Lung (tissue), 12 donors: Measurements from ENCODE around the gene CHRNG. TPM values are rescaled to one million over a fixed set of nuclear protein-coding genes. Genes with fewer than 3 reads are reported as not detected.

Experiments used
- ATAC-seq: fragments of 200-7000 bp; cut with Tn5 transposase; one replicate; pipeline ENCODE4 v1.9.1; 2020; ENCODE audit warnings: moderate number of reproducible peaks; ENCODE audit not compliant: insufficient read depth, low FRiP score
- DNase-seq, 3 donors: peaks; one replicate each; pipeline ENCODE4 v3.0.0-alpha.2; 2013 to 2017
- H3K27ac ChIP-seq, 2 donors: one replicate each; pipeline ENCODE4 v1.5.1; 2013; ENCODE audit warnings: mild to moderate bottlenecking in 2 of 2, moderate library complexity in 2 of 2, control low read depth in 1 of 2, inconsistent platforms in 1 of 2, low read depth in 1 of 2, low read length in 1 of 2
- H3K27me3 ChIP-seq, 3 donors: one replicate each; pipeline ENCODE4 v1.5.1; 2013; ENCODE audit warnings: low read length in 2 of 3; ENCODE audit not compliant: control insufficient read depth in 3 of 3, insufficient read depth in 3 of 3
- H3K36me3 ChIP-seq, 4 donors: one replicate each; pipeline ENCODE4 v1.5.1; 2013; ENCODE audit warnings: low read length in 4 of 4, mild to moderate bottlenecking in 1 of 4, moderate library complexity in 1 of 4; ENCODE audit not compliant: control insufficient read depth in 4 of 4, insufficient read depth in 4 of 4
- H3K4me1 ChIP-seq, 5 donors: one replicate each; pipeline ENCODE4 v1.5.1; 2013; ENCODE audit warnings: low read length in 5 of 5, mild to moderate bottlenecking in 2 of 5, moderate library complexity in 1 of 5; ENCODE audit not compliant: control insufficient read depth in 5 of 5, insufficient read depth in 5 of 5
- H3K4me3 ChIP-seq: one replicate; pipeline ENCODE4 v1.5.1; 2013; ENCODE audit warnings: mild to moderate bottlenecking, control low read depth, moderate library complexity
- H3K9ac ChIP-seq, 2 donors: one replicate each; pipeline ENCODE4 v1.5.1; 2013; ENCODE audit warnings: low read length in 2 of 2, control low read depth in 1 of 2; ENCODE audit not compliant: insufficient read depth in 1 of 2
- H3K9me3 ChIP-seq, 4 donors: one replicate each; pipeline ENCODE4 v1.5.1; 2013; ENCODE audit warnings: low read length in 3 of 4, mild to moderate bottlenecking in 1 of 4, moderate library complexity in 1 of 4; ENCODE audit not compliant: control insufficient read depth in 4 of 4, insufficient read depth in 3 of 4
- CTCF ChIP-seq: IDR thresholded peaks from 2 replicates; pipeline ENCODE4 v1.5.1; 2012; ENCODE audit warnings: mild to moderate bottlenecking; ENCODE audit errors: control extremely low read depth, extremely low read depth
- WGBS, 2 donors: extraction: QIAGEN DNeasy Blood & Tissue Kit; methylation state at CpG; one replicate each; pipeline ENCODE4 v1.1.7; 2013; 5-methylcytosine and 5-hydroxymethylcytosine counted together
- polyA plus RNA-seq, 2 donors: library from polyadenylated mRNA; stranded (reverse); fragments of 200-250 nt; gene quantifications; one replicate each; pipeline ENCODE4 v1.2.1, GENCODE V29; 2013
- total RNA-seq, 2 donors: library from RNA; depleted of rRNA in 1 of 2; stranded (reverse); fragments of >200 nt in 1 of 2; gene quantifications; one replicate each; pipeline ENCODE4 v1.2.1, GENCODE V29; 2014 to 2021
- donor health status: control.
- donor health status: control.
- donor health status: Bipolar disorder and iron deficiency.
- donor health status: healthy.
- donor health status: DM: yes; HTN: yes; CAD: no.

The CHRNG gene
- total and polyA plus RNA-seq, 4 donors: not detected

DNA sequence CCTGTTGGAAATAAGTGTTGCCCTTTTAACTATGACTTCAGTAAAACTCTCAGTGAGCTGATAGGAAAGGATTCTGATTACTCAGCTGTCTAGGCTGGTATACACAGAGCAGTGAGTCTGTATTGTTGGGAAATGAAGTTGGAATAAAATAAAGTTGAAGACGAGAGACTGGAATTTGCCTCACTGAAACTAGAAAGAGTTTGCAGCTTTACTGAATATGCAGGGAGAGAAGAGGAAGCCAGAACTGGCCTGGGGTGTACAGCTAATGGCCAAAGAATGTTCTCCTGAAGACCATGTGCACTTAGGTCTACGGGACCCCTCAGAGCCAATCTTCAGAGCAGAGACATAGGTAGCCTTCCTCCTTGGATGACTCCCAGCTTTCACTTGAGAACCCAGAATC lies 37.5 kb downstream of the CHRNG start:
- DNase-seq (no peak), ATAC-seq (no peak)
- Histone ChIP-seq H3K9ac (no peak overlapping the region), H3K4me3 (no peak overlapping the region), H3K4me1 (peaks cover 0 to 25% (median 0%) of the 10 kb centered on the region in 5 donors), H3K9me3 (no peaks in the 10 kb centered on the region), H3K27ac (no peak overlapping the region), H3K36me3 (peaks cover 9 to 28% (median 19%) of the 10 kb centered on the region in 4 donors), H3K27me3 (no peaks in the 10 kb centered on the region)
- no peak for TF ChIP-seq CTCF
- WGBS, 2 donors: 74 to 96% methylated on average over 2 of the region's 2 CpGs

DNA sequence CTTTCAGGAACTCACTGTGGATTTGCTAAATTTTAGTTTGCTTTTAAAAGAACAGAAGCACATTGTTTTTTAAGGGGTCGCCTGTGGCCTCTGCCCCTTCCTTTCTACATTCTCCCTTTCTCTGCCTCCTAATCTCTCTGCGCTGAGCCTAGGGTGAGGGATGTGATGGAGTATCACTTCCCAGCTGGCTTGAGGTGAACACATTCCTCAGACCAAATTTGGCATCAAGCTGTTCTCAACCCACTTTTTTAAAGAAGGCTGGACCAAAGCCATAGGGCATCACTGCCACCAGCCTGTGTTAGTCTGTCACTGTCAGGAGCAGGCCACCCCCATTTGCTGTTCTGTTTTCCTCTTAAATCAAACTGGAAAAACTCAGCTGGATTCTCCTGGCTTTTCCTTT lies 38.3 kb downstream of the CHRNG start:
- ATAC-seq: no peak
- H3K9ac ChIP-seq: no peak overlapping the region
- DNase-seq: no peak
- no peak for TF ChIP-seq CTCF
- no peaks in the 10 kb centered on the region for H3K9me3 ChIP-seq
- H3K27me3 ChIP-seq: no peaks in the 10 kb centered on the region
- H3K36me3 ChIP-seq: peaks cover 10 to 25% (median 18%) of the 10 kb centered on the region in 4 donors
- WGBS, 2 donors: 90 to 100% methylated on average over 2 of the region's 2 CpGs
- H3K4me3 ChIP-seq: no peak overlapping the region
- peaks cover 0 to 25% (median 0%) of the 10 kb centered on the region in 5 donors for H3K4me1 ChIP-seq
- H3K27ac ChIP-seq: no peak overlapping the region

GRCh38 chr2:232578626-232579025 lies 39.1 kb downstream of the CHRNG start:
- ATAC-seq (no peak), DNase-seq (no peak)
- Histone ChIP-seq H3K9ac (no peak overlapping the region), H3K4me1 (peaks cover 0 to 20% (median 0%) of the 10 kb centered on the region in 5 donors), H3K4me3 (no peak overlapping the region), H3K9me3 (no peaks in the 10 kb centered on the region), H3K27ac (no peak overlapping the region), H3K36me3 (peaks cover 11 to 22% (median 19%) of the 10 kb centered on the region in 4 donors), H3K27me3 (no peaks in the 10 kb centered on the region)
- no peak for TF ChIP-seq CTCF
- WGBS, 2 donors: 90 to 91% methylated on average over 2 of the region's 2 CpGs

GRCh38 chr2:232580648-232580981 lies 41.1 kb downstream of the CHRNG start:
- TF ChIP-seq CTCF: no peak
- no peak overlapping the region for H3K9ac ChIP-seq
- H3K27me3 ChIP-seq: no peaks in the 10 kb centered on the region
- DNase-seq (no peak), ATAC-seq (no peak)
- H3K36me3 ChIP-seq: peaks cover 4 to 20% (median 16%) of the 10 kb centered on the region in 4 donors
- peaks cover 0 to 14% (median 0%) of the 10 kb centered on the region in 5 donors for H3K4me1 ChIP-seq
- 72 to 78% methylated on average over 6 of the region's 6 CpGs for WGBS, 2 donors
- H3K9me3 ChIP-seq: no peaks in the 10 kb centered on the region
- H3K4me3 ChIP-seq: no peak overlapping the region
- H3K27ac ChIP-seq: no peak overlapping the region
